Inflammatory macrophage (primary cell): ENCODE results near the gene ZFP37.
"Not testable (repeated sequence)": the region's sequence is repeated elsewhere in the genome, so short reads cannot be mapped to it uniquely, and the experiment has no call there.

Source experiments
- DNase-seq, 2 donors: peaks; one replicate each; pipeline ENCODE4 v3.0.0-alpha.2; 2020 to 2022
- total RNA-seq, 18 experiments: gene quantifications; one replicate each; lab custom pipeline; 2026; ENCODE audit warnings: mixed read lengths in 6 of 18, inconsistent platforms in 2 of 18; lab: John Stamatoyannopoulos, UW

The ZFP37 gene
- 0 to 1.8 (median 0.39) reads per million in 18 experiments for total RNA-seq

DNA sequence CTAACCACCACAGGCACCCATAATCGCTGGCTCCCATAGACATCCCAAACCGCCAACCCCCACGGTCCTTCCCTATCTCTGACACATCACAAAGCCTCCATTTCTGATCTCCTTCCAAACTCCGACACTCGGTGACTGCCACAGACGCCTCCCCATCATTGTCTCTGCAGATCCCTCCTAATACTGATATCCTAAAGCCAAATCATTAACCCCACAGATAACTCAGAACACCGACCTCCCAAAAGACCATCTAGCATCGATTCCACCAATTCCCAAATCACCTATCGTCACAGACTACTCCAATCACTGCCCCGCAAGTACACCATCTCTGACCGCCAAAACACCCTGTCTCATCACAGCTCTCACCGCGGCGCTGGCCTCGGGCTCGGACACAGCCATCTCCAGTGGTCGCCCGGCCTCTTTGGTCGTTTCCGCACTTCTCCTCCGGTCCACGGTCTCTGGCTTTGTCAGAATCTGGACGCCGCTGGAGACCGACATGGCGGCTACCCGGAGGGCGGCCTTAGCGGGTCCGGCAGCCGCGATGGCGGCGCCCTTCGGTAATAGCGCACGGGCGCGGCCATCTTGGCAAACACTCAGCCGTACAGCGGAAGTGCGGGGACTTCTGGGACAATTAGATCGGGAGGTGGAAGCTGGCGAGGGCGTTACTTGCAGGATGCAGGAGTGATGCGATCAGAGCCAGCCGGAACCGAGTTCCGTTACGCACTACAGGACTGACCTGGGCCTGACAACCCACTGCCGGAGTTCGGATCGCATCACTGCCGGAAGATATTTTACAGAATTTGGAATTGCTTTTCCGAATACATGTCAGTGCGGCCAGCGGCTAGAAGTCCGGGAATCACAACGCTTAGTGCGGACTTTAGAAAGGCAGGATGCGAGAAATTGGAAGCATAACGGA is at the start of gene ZFP37:
ZFP37 (minus strand) TSS at position 534 of the 916 bp plus-strand sequence; CDS start at position 498, 36 bp downstream.
- peak; percentile 83 to 88 for DNase-seq

DNA sequence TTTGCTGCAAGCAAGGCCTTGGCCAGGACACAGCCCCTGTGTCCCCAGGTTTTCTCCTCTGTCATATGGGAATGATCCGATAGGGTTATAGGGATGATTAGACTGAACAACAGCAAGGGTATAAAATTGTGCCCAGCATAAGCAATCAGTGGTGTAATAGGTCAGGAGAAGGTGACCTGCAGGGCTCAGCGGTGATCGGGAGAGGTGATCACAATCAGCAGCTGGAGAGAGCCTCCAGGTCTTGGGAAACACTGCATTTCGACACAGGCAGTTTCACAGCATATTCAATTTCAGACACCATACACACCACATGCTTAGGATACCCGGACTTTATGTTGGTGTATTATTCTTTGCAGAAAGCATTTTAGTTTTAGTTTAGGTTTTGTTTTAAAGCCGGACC is 48.8 kb upstream of the ZFP37 start:
- not testable (repeated sequence) for DNase-seq

DNA sequence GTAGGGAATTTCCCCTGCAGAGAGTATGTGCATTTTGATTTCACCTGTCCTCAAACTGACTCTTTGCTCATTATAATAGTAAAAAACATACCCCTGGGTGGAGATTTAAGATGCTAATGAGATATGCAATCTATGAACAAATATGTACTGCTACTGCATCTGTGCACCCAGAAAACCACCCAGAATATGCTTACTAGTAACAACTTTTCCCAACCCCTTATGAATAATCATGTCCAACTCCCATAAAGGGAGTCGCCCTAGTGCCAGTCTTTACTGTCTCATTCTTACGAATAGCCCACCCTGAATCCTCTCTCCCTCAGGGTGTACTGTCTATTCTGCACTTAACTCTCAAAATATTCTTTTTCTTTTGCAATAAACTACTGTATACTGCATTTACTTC is 39.0 kb upstream of the ZFP37 start:
- no peak for DNase-seq

DNA sequence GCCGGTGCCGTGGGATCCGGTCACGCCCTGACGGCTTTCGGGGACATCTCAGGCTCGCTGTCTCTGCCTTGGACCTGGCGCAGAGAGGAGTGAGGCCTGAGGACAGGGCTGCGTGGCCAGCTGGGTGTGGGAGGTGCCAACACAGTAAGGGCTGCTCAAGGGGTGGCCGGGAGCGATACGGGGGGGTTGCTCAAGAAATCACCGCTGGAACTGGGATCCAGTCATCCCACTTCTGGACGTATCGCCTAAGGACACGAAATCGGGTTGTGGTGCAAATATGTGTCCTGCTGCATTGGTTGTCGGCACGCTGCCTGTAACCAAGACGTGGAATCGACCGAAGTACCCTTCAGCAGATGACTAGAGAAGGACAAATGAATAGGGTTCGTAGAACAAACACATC is 33.4 kb upstream of the ZFP37 start:
- not testable (repeated sequence) for DNase-seq

DNA sequence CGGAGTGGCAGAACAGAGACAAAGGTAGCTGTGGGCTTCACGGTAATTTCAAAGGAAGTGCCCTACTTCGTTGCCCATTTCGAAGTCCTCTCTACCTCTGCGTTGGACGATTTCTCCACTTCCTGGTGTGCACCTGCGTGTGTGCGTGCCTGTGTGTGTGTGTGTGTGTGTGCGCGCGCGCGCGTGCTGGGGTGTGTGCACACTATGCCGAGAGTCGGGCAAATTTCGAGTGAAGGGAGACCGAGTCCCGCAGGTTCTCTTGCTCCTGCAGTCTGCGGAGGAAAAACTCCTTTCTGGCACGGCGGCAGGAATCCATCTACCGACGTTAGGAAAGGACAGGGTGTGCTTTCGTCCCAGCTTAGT is 32.6 kb upstream of the ZFP37 start:
- not testable (repeated sequence) for DNase-seq

DNA sequence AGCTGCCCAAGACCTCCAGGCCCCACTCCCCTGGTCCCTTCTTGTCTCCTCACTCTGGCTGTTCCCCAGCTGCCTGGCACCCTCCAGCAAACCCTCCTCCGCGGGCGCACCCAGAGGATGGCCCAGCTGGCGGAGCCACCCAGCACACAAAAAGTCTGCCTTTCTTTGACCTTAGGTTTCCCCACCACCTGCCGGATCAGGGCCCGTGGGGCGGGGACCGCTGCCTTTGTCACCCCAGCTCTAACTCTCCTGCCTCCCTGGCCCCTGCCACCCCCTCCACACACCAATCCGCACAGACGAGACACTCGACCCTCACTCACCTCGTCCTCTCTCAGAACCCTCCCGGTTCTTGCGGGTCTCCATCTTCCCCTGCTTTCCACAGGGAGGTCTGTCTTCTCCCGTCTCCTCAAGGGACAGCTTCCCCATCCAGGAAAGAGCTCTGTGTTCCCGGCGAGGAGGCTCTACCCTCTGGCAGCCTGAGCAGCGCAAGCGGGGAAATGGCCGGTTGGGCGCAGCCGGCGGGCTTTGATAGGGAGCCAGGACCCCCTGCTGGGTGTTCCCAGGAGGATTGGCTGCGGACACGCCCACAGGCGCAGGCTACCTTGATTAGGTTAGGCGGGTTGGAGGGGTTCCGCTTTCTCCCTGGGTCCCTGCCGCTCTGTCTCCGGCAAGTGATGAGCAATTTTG is 32.1 kb upstream of the ZFP37 start:
- not testable (repeated sequence) for DNase-seq

DNA sequence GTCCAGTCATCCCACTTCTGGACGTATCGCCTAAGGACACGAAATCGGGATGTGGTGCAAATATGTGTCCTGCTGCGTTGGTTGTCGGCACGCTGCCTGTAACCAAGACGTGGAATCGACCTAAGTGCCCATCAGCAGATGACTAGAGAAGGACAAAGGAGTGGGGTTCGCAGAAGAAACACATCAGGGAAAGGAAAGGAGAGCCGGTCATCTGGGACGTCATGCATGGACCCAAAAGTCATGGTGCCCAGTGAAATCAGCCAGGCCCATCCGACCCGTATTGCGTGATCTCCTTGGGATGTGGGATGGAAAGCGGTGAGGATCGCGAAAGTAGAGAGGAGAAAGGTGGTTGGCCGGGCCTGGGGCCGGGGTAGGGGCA is 6.4 kb upstream of the ZFP37 start:
- not testable (repeated sequence) for DNase-seq

DNA sequence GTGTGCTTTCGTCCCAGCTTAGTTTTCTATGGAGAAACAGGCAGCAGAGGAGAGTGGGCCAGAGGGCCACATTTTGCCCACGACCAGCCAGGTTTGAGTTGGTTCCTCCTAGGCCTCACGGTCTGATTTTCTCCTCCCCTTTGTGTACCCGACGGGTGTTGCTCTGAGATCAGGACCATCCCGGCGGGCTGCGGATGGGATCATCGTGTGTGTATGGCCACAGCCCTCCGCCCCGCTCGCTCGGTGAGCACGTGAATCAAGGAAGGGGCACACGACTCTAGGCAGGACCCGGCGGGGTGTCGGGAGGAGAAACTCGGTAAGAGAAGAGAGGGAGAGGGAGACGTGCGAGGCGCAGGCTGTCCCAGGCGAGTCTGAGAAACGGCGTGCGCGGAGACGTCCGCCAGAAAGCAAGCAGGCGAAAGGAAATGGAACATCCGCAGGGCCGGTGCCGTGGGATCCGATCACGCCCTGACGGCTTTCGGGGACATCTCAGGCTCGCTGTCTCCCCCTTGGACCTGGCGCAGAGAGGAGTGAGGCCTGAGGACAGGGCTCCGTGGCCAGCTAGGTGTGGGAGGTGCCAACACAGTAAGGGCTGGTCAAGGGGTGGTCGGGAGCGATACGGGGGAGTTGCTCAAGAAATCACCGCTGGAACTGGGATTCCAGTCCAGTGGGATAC is 5.9 kb upstream of the ZFP37 start:
- not testable (repeated sequence) for DNase-seq

DNA sequence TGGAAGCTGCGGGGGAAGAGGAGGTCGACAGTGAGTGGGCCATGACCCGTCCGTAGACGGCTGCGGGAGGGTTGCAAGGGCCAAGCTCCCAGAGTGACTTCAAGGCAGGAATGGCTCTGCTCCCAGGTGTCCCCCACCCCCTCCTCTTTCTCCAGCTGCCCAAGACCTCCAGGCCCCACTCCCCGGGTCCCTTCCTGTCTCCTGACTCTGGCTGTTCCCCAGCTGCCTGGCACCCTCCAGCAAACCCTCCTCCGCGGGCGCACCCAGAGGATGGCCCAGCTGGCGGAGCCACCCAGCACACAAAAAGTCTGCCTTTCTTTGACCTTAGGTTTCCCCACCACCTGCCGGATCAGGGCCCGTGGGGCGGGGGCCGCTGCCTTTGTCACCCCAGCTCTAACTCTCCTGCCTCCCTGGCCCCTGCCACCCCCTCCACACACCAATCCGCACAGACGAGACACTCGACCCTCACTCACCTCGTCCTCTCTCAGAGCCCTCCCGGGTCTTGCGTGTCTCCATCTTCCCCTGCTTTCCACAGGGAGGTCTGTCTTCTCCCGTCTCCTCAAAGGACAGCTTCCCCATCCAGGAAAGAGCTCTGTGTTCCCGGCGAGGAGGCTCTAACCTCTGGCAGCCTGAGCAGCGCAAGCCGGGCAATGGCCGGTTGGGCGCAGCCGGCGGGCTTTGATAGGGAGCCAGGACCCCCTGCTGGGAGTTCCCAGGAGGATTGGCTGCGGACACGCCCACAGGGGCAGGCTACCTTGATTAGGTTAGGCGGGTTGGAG is 4.7 kb upstream of the ZFP37 start:
- not testable (repeated sequence) for DNase-seq

DNA sequence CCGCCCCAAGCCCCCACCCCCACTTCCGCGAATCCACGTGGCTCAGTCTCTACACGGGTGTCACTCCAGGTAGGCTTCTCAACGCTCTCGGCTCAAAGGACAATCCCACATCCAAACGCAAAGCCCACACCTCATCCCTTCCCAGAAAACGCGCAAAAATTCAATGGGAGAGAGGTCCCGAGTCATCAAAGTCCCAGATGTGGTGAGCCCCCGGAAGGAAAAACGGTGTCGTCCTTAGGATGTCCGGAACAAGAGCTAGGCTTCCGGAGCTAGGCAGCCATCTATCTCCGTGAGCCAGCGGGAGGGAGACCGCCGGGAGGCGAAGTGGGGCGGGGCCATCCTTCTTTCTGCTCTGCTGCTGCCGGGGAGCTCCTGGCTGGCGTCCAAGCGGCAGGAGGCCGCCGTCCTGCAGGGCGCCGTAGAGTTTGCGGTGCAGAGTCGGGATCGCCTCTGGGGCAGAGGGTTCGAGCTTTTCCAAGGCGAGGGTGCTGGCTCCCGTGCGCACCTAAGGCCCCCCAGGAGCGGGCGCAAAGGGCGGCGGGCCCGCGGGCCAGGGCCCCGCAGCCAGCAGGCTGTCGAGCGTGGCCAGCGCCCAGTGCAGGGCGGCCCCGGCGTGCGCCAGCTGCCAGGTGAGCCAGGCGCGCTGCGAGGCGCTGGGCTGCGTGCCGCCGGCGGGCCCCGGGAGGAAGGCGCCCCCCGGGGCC is 3.2 kb upstream of the ZFP37 start:
- DNase-seq, result not testable (repeated sequence)

DNA sequence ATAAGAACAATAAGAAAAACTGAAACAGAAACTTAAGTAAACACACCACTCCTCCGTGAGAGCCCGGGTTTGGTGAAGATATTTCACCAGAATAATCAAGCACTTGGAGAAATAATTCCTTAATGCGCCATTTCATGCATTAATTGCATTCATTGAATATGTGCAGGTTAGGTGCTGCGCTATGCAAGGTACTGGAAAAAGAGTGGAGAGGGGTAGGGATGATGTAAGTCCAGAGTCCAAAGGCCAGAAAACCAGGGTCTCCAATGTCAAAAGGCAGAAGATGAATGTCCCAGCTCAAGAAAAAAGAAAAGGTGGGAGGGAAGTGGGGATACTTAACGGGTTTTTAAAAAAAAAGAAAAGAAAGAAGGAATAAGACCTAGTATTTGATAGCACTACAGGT is 669 bp upstream of the ZFP37 start:
- DNase-seq, result no peak

DNA sequence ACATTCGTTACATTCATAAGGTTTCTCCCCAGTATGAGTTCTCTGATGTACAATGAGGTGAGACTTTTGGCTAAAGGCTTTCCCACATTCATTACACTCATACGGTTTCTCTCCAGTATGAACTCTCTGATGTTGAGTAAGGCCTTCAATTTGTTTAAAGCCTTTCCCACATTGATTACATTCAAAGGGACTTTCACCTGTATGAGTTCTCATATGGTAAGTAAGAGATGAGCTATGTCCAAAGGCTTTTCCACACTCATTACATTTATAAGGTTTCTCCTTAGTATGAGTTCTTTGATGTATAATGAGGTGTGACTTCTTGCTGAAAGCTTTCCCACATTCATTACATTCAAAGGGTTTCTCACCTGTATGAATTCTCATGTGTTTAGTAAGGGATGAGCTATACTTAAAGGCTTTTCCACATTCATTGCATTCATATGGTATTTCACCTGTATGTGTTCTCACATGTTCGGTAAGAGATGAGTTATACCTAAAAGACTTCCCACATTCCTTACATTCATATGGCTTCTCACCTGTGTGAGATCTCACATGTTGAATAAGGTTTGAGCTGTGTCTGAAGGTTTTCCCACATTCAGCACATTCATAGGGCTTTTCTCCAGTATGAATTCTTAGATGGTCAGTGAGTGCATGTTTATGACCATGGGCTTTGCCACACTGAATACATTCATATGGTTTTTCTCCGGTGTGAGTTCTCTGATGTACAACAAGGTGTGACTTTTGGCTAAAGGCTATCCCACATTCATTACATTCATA is 13.5 kb downstream of the ZFP37 start:
- no peak for DNase-seq

DNA sequence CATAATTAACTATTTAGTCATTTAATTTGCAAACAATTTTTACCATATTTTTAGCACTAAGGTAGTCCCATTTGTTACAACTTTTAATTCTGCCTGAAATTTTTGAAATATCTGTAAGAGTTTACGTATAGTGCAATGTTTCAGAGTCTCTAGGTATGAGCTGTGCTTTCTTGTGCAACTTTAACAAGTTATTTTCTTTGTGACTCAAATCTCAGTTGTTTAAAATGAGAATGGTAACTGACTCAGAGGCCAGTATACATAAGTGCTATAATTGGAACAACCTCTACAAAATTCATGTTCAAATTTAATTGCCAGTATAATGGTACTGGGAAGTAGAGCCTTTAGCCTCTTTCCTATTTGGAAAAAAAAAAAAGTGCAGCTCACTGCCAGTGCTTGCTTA is 30.3 kb downstream of the ZFP37 start:
- DNase-seq, result no peak

DNA sequence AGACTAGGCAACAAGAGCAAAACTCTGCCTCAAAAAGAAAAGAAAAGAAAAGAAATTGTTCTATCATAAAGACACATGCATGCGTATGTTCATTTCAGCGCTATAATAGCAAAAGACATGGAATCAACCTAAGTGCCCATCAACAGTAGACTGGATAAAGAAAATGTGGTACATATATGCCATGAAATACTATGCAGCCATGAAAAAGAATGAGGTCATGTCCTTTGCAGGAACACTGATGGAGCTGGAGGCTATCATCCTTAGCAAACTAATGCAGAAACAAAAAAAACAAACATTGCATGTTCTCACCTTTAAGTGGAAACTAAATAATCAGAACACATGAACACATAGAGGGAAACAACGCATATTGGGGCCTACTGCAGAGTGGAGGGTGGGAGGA is 38.3 kb downstream of the ZFP37 start:
- no peak for DNase-seq

DNA sequence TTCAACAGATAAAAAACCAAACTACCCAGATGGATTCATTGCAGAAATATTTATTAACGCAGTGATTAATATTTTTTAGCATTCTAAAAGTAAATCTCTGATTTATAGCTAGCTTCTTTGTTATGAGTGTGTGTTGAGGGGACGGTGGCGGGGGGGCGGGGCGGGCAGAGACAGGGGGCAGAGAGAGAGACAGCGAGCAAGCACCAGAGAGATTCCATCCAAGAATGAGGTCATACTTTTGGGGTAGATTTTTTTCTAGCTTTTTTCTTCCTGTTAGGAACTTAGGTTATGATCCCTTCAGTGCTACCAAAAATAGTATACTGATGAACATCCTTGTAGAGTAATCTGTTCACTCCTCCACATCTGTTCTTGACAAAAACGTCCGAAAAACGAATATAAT is 44.0 kb downstream of the ZFP37 start:
- no peak for DNase-seq

DNA sequence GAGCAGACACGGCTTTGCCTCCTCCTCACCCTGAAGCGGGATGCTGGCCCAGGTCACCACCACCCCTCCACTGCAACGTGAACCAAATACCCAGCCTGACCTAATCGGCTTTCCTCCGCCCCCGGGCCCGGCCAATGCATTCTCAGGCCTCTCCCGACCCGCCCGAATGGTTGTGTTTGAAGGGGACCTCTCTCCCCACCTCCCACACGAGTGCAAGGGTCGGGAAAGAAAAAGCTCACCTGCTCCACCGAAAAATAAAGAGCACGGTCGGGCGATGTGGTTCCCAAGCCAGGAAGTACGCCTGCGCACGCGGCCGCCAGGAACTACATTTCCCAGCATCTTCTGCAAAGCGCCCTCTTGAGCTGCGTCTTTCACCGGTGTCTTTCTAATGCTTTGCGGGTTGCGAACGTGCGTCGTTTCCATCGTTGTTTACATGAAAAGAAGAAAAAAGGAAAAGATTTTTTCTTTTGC is 44.6 kb downstream of the ZFP37 start, which contains the start of gene ZNF883:
ZNF883 (minus strand) TSS at position 282 of the 471 bp plus-strand sequence.
- DNase-seq, result peak; percentile 25 to 34

DNA sequence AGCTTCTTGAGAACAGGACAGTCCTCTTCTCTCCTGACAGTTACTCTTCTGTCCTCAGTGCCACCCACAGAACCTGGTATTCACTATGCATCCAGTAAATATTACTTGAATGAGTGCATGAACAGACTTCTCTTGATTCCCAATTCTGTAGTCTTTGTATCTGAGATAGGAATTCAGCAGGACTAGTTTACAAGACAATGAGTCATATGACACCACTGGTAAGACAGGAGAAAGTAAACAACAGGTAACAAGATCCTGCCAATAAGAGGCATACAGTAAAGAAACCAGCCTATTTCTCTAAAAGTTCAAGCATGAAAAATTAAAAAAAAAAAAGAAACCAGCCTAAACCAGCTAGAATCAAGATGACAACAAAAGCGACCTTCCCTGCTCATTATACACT is 50.7 kb downstream of the ZFP37 start:
- no peak for DNase-seq

DNA sequence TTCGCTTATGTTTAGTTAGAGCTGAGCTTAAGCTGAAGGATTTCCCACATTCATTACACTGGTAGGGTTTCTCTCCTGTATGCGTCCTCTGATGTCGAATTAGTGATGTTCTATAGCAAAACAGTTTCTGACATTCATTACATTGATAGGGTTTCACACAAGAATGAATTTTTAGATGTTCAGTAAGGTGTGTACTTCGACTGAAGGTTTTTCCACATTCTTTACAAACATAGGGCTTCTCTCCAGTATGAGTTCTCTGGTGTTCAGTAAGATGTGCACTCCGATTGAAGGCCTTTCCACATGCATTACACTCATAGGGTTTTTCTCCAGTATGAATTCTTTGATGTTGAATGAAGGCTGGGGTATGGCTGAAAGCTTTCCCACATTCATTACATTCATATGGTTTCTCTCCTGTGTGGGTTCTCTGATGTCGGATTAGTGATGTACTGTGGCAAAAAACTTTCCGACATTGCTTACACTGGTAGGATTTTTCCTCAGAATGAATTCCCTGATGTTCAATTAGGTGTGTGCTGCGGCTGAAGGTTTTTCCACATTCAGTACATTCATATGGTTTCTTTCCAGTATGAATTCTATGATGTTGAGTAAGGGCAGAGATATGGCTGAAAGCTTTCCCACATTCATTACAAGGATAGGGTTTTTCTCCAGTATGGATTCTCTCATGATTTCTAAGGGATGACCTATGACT is 59.1 kb downstream of the ZFP37 start:
- DNase-seq, result no peak
